Skeletal muscle cell (primary cell): ENCODE results near the gene CTPS1.

ENCODE experiments used
- DNase-seq: peaks from one replicate; pipeline ENCODE4 v3.0.0-alpha.2; 2010; ENCODE audit warnings: low read depth
- H3K4me3 ChIP-seq: 2 replicates; pipeline ENCODE4 v1.5.1; 2011; ENCODE audit warnings: low read depth, mild to moderate bottlenecking, control low read depth, low read length, moderate library complexity

CTPS1 gene

GRCh38 chr1:40965531-40965930 is 14.0 kb upstream of the CTPS1 start:
- no peak overlapping the region for H3K4me3 ChIP-seq
- no peak for DNase-seq

- DNase-seq, result no peak
- no peak overlapping the region for H3K4me3 ChIP-seq
Measured at GRCh38 chr1:40966417-40966816, 13.1 kb upstream of the CTPS1 start.

GRCh38 chr1:40969445-40969844 is 10.1 kb upstream of the CTPS1 start:
- no peak overlapping the region for H3K4me3 ChIP-seq
- no peak for DNase-seq

GRCh38 chr1:40971966-40972365 is 7.5 kb upstream of the CTPS1 start:
- H3K4me3 ChIP-seq, result no peak overlapping the region
- DNase-seq, result no peak

DNA sequence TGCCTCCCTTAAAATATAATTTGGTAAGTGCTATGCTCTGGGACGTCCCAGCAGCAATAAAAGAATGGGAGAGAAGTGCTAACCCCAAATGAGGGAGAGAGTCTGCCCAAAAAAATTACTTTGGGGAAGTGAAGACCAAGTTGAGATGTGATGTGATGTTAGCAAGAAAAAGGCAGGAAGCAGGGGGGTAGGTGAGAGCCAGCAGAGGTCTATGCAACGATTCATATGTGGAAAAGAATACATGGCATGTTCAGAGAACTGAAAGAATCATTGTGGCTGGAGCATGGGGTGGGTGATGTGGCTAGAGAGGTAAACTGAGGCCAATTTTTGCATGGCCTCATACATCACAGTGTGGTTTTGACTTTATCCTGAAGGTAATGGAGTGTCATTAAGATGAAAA is 5.6 kb upstream of the CTPS1 start:
- no peak for DNase-seq

GRCh38 chr1:40974945-40975344 is 4.6 kb upstream of the CTPS1 start:
- DNase-seq, result no peak
- no peak overlapping the region for H3K4me3 ChIP-seq

More for the DNA sequence above, 5.6 kb upstream of the CTPS1 start:
- H3K4me3 ChIP-seq, result no peak overlapping the region

DNA sequence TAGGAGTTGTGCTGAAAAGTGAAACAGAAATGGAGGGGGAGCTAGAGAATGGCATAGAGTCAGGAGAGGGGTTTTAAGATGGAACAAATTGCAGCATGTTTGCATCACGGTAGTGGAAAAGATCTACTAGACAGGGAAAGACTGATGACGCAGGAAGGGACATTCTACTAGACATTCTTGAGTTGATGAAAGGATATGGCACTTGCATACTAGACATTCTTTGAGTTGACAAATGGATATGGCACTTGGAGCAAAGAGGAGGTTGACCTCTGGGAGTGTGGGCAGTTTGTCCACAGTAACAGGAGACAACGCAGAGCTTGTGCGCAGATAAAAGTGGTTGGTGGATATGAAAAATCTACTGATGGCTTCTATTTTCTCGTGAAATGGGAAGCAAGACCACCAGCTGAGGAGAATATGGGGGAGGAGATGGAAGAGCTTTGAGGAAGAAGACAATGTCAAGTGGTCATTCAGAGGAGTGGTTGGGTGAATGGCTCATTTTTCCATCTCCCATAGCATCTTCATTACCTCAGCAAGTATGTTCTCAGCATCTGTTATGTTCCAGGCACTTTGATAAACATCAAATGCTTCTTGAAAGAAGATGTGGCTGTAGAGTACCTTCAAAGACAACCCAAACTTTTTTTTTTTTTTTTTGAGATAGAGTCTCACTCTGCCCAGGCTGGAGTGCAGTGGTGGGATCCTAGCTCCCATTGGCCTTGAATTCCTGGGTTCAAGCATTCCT is 2.4 kb upstream of the CTPS1 start:
- no peak overlapping the region for H3K4me3 ChIP-seq
- no peak for DNase-seq

GRCh38 chr1:40977716-40978115 is 1.8 kb upstream of the CTPS1 start:
- no peak for DNase-seq
- H3K4me3 ChIP-seq, result no peak overlapping the region

DNA sequence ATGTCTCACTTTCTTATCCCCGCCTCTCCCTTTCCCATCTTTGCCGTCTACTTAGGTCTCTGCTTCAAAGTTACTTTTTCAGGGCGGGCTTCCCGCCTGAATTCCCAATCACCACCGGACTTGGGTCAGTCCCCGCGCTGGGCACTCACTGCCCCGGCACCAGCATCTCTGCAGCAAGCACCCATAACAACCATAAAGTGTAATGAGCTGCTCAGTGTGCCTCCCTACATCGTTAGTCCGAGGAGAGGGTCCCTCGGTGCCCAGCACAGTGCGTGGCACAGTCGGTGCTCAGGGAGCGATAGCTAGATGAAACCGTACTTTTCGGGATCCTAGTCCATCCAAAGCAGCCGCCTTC is 633 bp upstream of the CTPS1 start:
- no peak for DNase-seq

GRCh38 chr1:40980068-40980452 is 564 bp downstream of the CTPS1 start:
- DNase-seq, result no peak
- H3K4me3 ChIP-seq, result peak overlapping the region; percentile 63

More for the DNA sequence above, 633 bp upstream of the CTPS1 start:
- H3K4me3 ChIP-seq, result peak overlapping the region; percentile 63

DNA sequence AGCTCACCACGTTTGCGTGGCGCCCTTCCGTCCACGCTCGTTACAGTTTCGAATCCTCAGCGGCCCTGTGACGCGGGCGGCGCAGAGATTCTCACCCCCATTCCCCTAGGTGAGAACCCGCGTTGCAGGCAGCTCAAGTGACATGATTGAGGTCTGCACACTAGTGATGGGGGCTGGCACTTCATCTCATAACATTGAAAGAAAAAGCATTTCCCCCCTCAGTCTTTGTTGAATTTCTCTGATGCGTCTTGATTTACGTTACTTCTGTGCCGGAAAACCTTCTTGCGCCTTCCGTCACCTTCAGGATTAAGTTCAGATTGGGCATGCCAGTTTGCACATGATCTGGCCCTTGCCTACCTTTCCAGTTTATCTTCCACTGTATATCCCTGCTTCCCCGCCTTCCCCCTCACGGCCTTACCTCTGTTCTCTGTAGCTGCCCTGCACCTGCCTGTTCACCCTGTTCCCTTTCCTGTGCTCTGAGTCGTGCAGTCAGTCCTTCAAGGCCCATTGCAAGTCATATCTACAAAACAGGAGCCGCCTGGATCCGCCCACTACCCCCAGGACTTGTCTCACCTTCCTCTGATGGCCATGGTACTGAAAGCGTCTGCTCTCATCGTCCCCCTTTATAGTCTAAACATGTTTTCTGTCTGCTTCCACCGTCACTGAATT is 1.1 kb downstream of the CTPS1 start:
- DNase-seq, result no peak
- H3K4me3 ChIP-seq, result peak overlapping the region; percentile 63

- H3K4me3 ChIP-seq, result peak overlapping the region; percentile 63
- no peak for DNase-seq
Measured at GRCh38 chr1:40981691-40982448, 2.4 kb downstream of the CTPS1 start.

DNA sequence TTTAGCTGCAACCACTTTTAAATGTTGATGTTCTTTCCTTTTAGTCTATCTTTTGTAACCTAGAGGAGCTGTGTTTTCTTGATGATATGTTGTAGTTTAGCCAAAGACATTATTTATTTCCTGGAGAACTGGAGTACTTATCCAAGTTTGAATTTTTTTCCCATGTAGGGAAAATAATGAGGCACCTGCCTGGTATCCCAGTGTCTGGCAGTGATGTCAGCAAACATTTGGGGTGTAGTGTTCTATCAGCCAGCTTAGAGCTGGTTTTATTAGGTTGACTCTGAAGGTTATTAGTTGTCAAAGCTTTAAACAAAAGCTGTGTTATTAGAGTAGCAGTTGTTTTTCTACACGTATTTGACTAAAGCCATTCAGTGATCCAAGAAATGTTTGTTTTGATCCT is 3.2 kb downstream of the CTPS1 start:
- H3K4me3 ChIP-seq, result no peak overlapping the region
- DNase-seq, result no peak

- DNase-seq, result no peak
- no peak overlapping the region for H3K4me3 ChIP-seq
Measured at GRCh38 chr1:40983286-40983685, 3.8 kb downstream of the CTPS1 start.

DNA sequence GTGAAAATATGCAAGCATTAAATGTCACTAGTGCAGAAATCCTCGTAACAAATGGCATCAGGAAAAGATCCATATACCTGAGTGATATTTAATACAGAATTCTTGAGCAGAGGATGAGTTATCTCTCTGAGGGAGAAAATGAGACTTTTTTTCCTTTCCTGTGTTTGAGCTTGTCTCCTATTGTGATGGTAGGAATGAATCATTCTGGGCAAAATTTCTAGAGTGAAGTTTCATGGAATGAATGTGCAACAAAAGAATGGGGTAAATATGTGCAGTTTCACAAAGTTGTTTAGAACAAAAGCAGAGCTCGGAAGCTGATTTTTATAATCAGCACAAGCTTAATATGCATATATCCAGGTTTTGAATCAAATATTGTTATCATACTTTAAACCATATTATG is 4.6 kb downstream of the CTPS1 start:
- no peak overlapping the region for H3K4me3 ChIP-seq
- DNase-seq, result no peak

DNA sequence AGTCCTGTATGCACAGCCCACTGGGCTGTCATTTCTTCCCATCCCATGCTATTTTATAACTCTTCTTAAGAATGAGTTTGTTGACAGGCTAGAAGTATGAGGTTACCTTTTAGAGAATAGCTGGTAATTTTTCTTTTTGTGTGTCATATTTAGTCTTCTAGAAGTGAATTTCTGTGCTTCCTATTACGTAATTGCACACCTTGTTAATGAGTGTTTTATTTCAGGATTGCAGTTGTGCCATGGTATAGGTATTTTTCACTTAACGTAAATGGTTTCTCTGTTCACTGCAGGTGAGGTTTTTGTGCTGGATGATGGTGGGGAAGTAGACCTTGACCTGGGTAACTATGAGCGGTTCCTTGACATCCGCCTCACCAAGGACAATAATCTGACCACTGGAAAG is 5.0 kb downstream of the CTPS1 start:
- no peak for DNase-seq
- no peak overlapping the region for H3K4me3 ChIP-seq

DNA sequence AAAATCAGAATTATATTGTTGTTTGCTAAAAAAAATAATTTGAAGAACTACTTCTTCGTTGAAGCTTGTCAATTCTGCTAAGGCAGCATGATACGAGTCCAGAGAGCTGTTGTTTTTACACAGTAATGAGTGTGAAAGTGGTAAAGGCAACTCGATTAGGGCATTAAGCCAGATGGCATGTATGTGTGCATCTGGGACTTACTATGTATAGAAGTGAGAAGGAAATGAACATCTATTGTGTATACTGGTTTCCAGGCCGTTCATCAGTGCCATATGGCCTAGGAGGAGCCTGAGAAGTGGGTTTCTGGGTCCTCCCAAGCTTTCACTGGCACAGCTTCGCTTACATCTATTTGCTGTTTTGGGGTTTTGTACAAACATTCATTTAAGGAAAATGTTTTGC is 5.7 kb downstream of the CTPS1 start:
- DNase-seq, result no peak

GRCh38 chr1:40985875-40986274 is 6.4 kb downstream of the CTPS1 start:
- no peak overlapping the region for H3K4me3 ChIP-seq
- DNase-seq, result no peak

More for the DNA sequence above, 5.7 kb downstream of the CTPS1 start:
- H3K4me3 ChIP-seq, result no peak overlapping the region

- no peak for DNase-seq
- no peak overlapping the region for H3K4me3 ChIP-seq
Measured at GRCh38 chr1:40986328-40986783, 6.9 kb downstream of the CTPS1 start.

- DNase-seq, result no peak
- H3K4me3 ChIP-seq, result no peak overlapping the region
Measured at GRCh38 chr1:40986956-40987355, 7.5 kb downstream of the CTPS1 start.
